Islet of Langerhans (tissue), 1 donor: Measurements from ENCODE around the gene TOM1L2.
"Not testable (repeated sequence)": the region's sequence is repeated elsewhere in the genome, so short reads cannot be mapped to it uniquely, and the experiment has no call there.

Experiments used
- FAIRE-seq: peaks from one replicate; lab custom pipeline; 2011; peaks lifted over from hg19 to GRCh38; lab: Jason Lieb, UNC

Gene TOM1L2

DNA sequence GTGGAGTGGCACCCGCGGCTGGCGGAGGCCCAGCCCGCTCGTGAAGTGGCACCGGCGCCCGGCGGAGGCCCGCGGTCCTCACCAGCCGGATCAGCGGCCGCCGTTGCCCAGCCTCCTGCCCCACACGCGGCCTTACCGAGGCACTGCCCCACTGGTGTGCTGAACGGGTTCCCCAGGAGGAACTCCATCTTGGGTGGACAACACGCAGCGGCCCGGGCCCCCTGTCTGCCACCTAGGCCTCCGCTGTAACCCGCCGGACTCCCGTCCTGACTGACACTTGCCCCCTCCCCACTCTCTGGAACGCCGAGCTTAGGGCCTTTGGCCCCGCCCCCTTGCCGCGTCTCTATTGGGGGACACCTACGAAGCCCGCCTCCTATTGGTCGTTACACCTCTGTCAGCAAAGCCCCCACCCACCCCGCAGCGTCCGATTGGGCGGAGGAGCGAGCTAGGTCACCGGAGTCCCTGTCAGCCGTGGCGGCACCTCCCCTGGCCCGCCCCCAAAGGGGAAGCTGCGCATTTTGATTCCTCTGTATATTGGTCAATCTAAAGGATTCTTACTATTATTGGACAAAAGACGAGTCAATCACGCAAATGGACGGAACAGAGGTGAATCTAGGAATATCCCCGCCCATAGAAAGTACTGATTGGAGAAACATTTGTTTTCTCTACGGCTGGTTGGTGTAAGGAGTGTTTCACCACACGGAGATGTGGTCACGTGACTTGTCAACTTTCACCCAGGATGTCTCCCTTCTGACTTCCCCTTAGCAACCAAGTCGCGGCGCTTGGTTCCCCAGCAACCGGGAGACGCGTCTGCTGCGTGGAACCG is at the start of gene TOM1L2, which contains the start of gene DRC3:
Gene TOM1L2, minus strand, starts transcription at position 275 of the 826 bp plus-strand sequence. Its CDS starts 87 bp downstream, at position 188.
Gene DRC3, plus strand, starts transcription at position 737 of the 826 bp plus-strand sequence. CDS start 4,737 bp downstream, outside the sequence.
- FAIRE-seq, result peak; percentile 100

DNA sequence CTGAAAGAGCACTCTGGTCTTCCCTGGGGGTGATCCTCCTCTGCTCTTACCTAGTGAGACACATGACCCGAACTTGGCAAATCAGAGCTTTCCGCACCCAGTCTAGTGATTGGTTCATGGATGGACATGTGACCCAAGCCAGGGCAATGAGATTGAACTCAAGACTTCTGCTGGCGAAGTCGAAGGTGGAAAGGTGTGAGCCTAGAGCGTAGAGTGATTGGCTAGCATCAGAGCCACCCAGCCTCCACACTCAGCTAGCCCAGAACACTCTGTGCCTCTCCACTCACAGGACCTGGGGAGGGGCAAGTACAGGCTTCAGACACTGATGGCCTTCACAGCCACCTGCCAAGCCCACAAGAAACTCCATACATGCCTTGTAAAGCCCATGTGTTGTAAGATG is 49.2 kb upstream of the TOM1L2 start:
- FAIRE-seq, result no peak

DNA sequence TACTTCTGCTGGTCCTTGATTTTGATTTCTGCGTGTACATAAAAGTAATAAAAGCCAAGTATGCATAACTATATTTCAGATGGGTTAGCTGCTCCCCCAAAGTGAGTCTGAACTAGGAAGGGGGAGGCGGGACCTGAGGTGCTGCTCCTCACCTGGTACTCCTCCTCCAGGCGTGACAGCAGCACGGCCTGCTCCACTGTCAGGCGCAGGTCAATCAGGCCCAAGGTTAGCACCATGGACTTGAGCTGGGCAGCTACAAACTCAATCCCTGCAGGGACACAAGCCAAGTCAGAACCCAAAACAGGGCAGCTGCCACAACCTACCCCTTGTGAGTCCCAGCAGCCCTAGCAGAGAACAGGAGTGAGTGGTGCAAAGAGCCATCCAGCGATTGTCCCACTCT is 48.8 kb upstream of the TOM1L2 start:
- FAIRE-seq, result no peak

GRCh38 chr17:18019838-18020154 is 47.6 kb upstream of the TOM1L2 start:
- FAIRE-seq, result no peak

GRCh38 chr17:18018411-18018921 is 46.3 kb upstream of the TOM1L2 start:
- FAIRE-seq, result no peak

DNA sequence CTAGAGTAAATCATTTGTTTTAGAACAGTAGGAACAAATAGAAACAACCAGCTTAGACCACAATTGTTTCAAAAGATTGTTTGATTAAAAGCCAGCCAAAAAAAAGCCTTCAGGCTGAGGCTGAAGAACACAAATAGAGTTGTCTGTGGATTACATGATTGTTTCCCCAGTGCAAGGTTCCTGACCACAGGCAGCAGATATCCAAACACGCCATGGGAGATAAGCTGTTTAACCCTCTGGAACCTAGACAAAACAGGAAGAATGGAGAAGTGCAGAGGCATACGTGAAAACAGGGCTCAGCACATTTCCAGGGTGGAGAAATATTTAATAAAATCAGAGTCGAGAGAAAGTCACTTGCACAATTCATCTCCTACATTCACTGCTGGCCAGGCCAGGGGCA is 45.8 kb upstream of the TOM1L2 start:
- no peak for FAIRE-seq

DNA sequence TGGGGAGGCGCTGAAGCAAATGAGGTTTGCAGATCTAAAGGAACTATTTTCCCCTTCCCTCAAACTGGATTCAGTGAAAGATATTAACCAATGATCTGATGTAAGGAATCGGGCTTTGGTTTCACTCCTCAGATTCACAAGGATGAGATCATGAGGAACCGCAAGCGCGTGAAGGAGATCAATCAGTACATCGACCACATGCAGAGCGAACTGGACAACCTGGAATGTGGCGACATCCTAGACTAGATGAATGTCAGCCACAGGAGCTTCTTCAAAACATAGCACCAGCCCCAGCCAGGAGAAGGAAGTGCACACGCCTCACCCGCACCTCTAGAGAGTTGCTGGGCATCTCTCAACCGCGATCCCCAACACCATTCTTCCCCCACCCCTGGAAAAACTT is 44.2 kb upstream of the TOM1L2 start:
- FAIRE-seq, result no peak

DNA sequence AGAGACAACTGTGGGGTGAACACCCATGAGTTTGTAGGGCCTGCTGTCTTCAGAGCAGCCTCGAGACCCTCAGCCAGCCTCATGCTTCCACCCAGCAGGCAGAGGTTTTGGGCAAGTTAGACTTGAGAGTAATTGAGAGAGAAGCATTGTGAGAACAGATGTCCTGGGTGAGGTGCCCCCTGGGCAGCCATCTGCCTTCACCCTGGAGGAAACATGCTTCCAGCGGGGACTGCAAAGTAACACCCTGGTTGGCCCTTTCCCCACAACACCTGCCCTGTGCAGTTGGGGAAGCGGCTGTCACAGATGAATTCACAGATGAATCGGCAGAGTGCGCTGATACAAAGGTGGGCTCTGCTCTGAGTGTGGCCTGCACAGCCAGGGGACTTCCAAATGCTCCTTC is 43.4 kb upstream of the TOM1L2 start:
- FAIRE-seq, result no peak

DNA sequence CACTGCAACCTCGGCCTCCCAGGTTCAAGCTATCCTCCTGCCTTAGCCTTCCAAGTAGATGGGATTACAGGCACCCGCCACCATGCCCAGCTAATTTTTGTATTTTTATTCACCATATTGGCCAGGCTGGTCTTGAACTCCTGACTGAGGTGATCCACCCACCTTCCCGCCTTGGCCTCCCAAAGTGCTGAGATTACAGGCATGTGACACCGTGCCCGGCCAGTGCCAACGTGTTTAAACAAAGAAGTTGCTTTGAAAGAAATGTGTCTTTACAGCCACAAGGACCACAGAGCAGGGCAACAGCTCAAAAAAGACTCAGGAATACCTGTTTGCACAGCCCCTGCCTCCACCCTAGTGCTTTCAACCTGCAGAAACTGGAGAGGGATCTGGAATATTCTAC is 41.8 kb upstream of the TOM1L2 start:
- no peak for FAIRE-seq

- FAIRE-seq, result no peak
Measured at GRCh38 chr17:18011286-18011685, 39.1 kb upstream of the TOM1L2 start.

- FAIRE-seq, result no peak
Measured at GRCh38 chr17:18009609-18010420, 37.6 kb upstream of the TOM1L2 start.

GRCh38 chr17:18008496-18009268 is 36.5 kb upstream of the TOM1L2 start:
- FAIRE-seq, result no peak

DNA sequence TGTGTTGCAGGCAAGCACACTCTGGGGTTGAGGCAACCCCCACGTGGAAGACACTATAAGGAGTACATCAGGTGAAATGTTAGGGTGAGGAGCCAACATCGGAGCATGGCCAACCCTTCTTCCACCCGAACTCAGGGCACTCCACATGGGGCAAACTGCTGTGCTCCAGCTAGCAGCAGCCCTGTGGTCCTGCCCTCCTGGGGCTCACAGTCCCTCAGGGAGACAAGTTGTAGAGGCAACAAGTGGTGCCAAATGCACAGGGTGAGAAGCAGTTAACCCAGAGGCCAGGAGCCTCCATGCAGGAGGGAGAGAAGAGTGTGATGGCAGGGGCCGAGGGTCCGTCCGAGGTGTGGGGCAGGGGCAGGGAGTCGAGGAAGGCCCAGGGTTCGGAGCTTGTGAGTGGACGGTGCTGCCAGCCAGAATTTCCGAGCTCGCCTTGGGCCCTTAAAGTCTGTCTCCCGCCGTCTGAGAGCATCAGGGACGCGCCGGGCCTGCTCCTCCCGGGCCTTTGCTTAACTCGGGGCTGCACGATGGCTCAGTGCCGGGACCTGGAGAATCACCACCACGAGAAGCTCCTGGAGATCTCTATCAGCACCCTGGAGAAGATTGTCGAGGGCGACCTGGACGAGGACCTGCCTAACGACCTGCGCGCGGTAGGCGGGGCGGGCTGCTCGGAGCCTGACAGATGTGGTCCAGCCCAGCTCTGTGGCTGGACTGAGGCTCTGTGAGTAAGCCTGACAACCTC is 34.5 kb upstream of the TOM1L2 start:
- FAIRE-seq, result no peak

- no peak for FAIRE-seq
Measured at GRCh38 chr17:18005496-18005895, 33.3 kb upstream of the TOM1L2 start.

DNA sequence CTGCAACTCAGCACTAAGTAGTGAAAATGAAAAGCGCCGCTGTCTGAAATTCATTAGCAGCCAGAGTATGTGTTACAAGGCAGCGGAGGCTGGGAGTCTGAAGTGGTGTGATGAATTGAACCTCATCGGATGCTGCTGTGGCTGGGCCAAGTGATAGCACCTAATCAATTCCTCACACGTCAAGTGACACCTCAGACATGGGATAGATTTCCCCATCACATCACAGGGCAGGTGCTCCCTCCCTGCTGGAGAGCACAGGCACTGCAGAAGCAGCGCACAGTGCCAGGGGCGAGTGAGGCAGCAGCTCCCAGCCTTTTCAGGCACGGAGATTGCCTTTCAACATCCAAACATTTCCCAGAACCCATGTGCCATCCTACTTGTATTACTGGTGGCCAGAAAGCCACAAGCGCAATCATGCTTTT is 32.7 kb upstream of the TOM1L2 start:
- no peak for FAIRE-seq

DNA sequence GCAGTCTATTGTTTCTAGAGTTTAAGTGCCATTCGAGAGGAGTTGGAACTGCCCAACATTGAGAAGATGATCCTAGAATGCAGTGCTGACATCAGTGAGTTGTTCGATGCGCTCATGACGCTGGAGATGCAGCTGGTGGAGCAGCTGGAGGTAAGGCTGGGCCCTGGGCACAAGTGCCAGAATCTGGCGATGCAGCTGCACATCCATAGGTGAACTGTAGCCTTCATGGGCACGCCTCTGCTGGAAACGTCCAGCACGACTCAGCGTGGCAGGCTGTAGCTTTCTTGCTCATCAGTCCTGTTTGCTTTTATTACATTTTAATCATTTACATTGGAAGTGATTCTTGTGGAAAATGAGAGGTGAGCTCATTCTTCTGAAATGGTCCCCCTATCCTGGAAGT is 32.1 kb upstream of the TOM1L2 start:
- no peak for FAIRE-seq

DNA sequence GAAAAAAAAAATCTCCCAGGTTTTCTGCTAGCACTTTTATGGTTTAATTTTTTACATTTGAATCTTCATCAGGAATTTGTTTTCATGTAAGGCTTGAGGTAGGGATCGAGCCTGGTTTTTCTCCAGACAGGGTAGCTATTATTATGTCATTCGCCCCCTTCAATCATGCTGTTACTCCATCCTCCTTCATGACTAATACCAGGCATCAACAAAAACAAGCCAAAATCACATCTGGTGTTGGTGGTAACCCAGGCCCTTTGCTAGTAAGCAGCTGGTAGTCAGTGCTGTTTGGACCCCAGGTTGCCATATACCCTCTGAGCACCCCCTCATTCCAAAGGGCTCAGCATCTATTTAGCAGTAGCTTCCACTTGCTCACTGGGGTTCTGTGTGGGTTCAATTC is 30.0 kb upstream of the TOM1L2 start:
- FAIRE-seq, result no peak

DNA sequence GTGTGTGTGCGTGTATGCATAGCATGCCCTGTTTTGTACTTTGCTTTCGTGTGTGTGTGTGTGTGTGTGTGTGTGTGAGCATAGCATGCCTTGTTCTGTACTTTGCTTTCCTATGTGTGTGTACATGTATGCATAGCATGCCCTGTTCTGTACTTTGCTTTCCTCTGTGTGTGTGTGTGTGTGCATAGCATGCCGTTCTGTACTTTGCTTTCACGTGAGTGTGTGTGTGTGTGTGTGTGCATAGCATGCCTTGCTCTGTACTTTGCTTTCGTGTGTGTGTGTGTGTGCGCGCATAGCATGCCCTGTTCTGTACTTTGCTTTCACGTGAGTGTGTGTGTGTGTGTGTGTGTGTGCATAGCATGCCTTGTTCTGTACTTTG is 27.8 kb upstream of the TOM1L2 start:
- no peak for FAIRE-seq

GRCh38 chr17:17999364-18000029 is 27.3 kb upstream of the TOM1L2 start:
- FAIRE-seq, result no peak

DNA sequence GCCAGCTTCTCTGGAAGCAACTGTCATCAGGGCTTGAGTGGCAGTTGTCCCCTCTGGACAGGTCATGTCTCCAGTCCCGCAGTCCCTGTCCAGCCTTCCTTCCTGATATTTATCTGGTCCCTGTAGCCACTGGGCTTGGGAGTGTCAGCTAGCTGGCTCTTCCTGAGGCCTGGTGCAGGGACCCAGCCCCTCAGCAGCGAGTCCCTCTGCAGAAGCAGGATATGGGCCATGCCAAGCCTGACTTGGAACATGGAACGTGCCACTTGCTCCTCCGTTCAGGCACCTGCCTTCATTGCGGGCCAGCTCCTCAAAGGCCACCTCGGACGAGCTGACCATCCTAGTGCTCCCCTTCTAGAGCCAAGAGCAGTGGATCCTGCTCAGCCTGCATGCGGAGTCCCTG is 26.7 kb upstream of the TOM1L2 start:
- FAIRE-seq, result no peak

DNA sequence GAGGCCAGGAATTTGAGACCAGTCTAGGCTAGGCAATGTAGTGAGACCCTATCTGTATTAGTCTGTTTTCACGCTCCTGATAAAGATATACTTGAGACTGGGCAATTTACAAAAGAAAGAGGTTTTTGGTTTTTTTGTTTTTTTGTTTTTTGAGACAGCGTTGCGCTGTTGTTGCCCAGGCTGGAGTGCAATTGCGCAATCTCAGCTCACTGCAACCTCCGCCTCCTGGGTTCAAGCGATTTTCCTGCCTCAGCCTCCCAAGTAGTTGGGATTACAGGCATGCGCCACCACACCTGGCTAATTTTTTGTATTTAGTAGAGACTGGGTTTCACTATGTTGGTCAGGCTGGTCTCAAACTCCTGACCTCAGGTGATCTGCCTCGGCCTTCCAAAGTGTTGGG is 23.7 kb upstream of the TOM1L2 start:
- FAIRE-seq, result not testable (repeated sequence)
